GM13976 (cell line): ENCODE results near the gene CRYGN.

Experiments
- DNase-seq: peaks from one replicate; pipeline ENCODE4 v3.0.0; 2012; ENCODE audit warnings: low spot score
- in situ Hi-C: fragments of 300-500 bp; cut with MboI; formaldehyde crosslinking; loops from one replicate; pipeline ENCODE4 v1.12.0; 2022; ENCODE audit warnings: low sequenced_read_pairs, mixed read lengths, inconsistent platforms; ENCODE audit not compliant: unreplicated experiment
- TF ChIP-seq, protein P1 (sequence below): IDR thresholded peaks from 2 replicates; pipeline ENCODE4 v1.5.1; 2012; ENCODE audit warnings: borderline replicate concordance, mild to moderate bottlenecking; ENCODE audit not compliant: insufficient read depth; ENCODE audit errors: extremely low read depth, missing control alignments, control extremely low read depth

The CRYGN gene

DNA sequence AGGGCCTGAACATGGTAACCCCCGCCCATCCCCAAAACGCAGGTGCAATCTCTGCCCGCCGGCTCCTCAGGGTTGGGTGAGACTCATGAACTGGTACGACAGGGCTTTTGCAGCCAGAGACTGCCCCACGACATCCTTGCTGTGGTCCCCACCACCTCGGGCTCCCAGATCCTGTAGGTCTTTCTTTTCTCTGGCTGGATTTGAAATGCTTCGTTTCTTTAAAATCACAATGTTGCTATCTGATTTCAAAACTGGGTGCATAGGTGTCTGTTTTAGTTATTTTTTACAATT lies 52.0 kb downstream of the CRYGN start:
- in situ Hi-C loops: no loop called here
- TF ChIP-seq, protein P1, sequence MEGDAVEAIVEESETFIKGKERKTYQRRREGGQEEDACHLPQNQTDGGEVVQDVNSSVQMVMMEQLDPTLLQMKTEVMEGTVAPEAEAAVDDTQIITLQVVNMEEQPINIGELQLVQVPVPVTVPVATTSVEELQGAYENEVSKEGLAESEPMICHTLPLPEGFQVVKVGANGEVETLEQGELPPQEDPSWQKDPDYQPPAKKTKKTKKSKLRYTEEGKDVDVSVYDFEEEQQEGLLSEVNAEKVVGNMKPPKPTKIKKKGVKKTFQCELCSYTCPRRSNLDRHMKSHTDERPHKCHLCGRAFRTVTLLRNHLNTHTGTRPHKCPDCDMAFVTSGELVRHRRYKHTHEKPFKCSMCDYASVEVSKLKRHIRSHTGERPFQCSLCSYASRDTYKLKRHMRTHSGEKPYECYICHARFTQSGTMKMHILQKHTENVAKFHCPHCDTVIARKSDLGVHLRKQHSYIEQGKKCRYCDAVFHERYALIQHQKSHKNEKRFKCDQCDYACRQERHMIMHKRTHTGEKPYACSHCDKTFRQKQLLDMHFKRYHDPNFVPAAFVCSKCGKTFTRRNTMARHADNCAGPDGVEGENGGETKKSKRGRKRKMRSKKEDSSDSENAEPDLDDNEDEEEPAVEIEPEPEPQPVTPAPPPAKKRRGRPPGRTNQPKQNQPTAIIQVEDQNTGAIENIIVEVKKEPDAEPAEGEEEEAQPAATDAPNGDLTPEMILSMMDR: no peak

DNA sequence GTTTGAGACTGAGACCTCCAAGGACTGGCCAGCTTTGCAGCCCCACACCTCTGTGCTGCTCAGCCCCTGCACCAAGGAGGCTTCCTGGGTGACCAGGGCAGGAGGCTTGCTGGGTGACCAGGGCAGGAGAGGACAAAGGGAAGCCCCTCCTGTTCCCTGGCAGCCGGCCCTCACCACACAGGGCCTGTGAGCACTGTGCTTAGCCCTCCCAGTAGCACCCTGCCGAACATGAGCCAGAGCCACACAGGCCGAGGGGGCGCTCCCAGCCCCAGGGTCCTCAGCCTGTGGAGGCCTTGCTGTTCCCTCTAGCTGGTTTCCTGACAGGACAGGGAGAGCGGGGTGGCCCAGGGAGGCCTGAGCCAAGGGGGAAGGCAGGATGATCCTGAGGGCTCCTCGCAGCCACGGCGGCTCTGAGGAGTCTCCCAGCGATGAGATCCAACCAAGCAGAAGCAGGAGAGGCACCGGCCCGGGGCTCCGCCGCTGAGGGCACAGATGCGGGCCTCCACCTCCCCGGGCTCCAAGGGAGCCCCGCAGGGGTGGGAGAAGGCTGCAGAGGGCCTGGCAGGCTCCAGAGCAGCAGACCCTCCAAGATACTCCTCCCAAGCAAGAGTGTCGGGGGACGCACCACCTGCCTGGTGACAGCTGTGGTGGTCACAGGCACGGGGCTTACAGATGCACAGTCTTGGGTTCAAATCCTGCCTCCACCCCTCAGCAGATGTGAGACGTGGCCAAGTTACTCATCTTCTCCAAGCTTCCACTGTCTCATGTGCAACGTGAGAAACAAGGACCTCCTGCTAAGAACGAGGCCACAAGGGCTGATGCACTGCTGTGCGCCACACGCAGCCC lies 52.6 kb downstream of the CRYGN start:
- TF ChIP-seq, protein P1: no peak
- DNase-seq: no peak
- in situ Hi-C loops: no loop called here

More for the DNA sequence above, 52.0 kb downstream of the CRYGN start:
- no peak for DNase-seq

DNA sequence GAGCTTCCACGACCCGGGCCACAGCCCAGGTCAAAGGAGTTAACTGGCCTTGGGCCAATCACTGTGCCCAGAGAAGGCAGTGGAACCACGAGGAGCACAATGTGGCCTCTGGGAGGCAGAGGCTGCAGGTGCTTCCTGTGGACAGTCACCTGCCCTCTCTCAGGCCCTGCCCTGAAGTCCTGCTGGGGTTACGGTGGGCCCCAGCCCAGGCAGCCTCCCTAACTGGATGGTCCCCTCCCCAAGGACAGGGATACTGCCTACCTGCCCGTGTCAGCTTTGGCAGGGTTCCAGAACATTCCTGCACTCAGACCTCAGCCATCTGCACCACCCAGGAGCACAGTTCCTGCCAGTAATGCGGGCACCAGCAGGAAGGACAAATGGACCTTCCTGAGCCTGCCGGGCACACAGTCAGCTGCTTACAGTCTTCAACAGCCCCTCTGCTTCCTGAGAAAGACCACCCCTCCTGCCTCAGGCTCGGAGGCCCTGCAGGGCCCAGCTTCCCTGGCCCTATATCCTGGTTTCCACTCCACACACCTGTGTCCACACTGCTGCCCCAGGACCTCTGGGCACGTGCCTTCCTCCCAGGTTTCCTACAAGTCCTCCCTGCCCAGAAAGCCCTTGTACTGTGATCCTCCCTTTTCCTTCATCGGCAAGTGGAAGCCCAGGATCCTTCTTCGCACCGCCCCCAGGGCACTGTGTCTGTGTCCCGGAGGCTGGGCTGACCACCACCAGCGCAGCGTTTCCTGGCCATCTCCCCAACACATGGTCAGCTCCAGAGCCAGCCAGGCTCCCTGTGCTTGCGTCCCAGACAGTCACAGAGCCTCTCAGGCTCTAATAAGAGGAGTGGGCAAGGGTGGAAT lies 53.4 kb downstream of the CRYGN start:
- in situ Hi-C loops: no loop called here
- TF ChIP-seq, protein P1: no peak
- no peak for DNase-seq

DNA sequence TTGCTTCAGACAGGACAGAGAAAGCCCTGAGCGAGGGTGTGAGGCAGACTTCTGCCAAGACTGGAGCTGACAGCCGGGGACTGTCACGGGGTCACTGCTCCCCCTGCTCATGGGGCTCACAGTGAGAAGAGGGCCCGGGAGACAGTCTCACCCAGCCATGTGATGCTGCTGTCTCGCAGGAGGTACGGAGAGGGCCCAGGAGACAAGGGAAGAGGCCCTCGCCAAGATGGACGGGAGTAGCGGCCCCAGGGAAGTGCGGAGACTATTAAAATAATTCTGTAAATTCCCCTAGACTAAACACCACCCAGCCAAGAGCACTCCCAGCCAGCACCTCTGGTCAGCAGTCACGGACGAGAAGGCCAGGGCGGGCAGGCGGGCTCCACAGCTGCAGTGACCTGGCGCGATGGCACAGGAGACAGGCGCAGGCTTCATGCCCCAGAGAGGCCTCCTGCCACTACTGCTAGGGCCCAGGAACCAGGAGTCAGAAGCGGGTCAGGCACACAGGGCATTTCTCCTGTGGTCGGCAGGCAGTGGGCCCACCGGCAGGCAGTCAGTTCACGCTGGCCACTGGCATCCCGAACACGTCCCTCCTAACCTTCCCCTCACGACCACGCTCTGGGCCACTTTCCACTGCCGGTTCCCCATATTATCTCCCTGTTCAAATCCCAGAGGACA lies 54.2 kb downstream of the CRYGN start:
- DNase-seq: no peak
- TF ChIP-seq, protein P1: no peak
- in situ Hi-C loops: no loop called here

- DNase-seq: no peak
- TF ChIP-seq, protein P1: no peak
- in situ Hi-C loops: no loop called here
Measured at GRCh38 chr7:151384776-151385625, 54.9 kb downstream of the CRYGN start.

DNA sequence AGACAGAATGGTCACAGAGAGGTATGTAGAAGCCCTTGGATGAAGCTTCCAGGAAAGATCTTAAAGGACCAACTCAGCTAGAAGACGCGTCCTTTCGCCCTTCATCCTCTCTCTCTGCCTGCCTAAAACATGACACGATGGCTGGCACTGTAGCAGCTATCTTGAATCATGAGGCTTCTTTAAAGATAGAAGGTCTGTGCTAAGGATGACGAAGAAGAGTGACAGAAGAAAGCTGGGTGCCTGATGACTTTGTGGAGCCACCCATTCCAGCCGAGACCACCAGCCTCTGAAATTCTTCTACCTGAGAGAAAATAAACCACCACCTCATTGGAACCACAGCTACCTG lies 55.6 kb downstream of the CRYGN start:
- in situ Hi-C loops: no loop called here
- TF ChIP-seq, protein P1: no peak
- DNase-seq: no peak
